PFSK-1 (cell line): Measurements from ENCODE around the gene CFAP299.

ENCODE experiments used
- FOXP2 ChIP-seq: optimal IDR thresholded peaks from 2 replicates; pipeline ENCODE3; 2011; ENCODE audit warnings: borderline replicate concordance, control low read depth, inconsistent platforms; ENCODE audit not compliant: insufficient read depth; ENCODE audit errors: extremely low read length, extremely low read depth
- POLR2AphosphoS5 ChIP-seq: IDR thresholded peaks from 2 replicates; pipeline ENCODE4 v1.6.1; 2012; ENCODE audit warnings: low read depth, mild to moderate bottlenecking, control low read depth, low read length, moderate library complexity
- SIN3A ChIP-seq: IDR thresholded peaks from 2 replicates; pipeline ENCODE4 v1.6.1; 2012; ENCODE audit warnings: mild to moderate bottlenecking, low read length, moderate library complexity, borderline replicate concordance; ENCODE audit not compliant: insufficient read depth
- TAF1 ChIP-seq: IDR thresholded peaks from 2 replicates; pipeline ENCODE4 v1.6.1; 2012; ENCODE audit warnings: low read length, control low read depth, borderline replicate concordance; ENCODE audit not compliant: insufficient read depth
- TF ChIP-seq, protein P1 (sequence below), 2 experiments: IDR thresholded peaks; 2 replicates each; pipeline versions ENCODE4 v1.6.1 to v1.8.0; 2011 to 2012; ENCODE audit warnings: low read depth in 2 of 2, low read length in 2 of 2, control low read depth in 1 of 2, inconsistent platforms in 1 of 2, mild to moderate bottlenecking in 1 of 2, moderate library complexity in 1 of 2; ENCODE audit not compliant: insufficient read depth in 1 of 2

The CFAP299 gene

DNA sequence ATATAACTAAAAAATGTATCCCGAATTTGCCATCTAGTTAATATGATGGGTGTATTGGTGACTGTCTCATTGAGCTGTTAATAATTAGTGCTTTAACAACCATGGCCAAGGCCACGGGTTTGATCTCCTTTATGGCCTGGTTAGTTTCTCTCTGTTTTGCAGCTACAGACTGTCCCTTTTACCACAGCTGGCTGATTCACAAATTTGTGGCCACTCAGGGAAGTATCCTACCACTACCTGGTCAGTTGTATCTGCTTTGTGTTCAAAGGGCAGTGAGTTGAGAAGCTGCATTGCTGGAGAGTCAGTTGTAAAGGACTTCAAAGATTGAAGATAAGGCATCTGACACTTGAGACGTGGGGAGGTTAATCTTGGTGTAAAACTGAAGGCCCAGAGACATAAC is 475.9 kb downstream of the CFAP299 start:
- TF ChIP-seq SIN3A, result no peak
- no peak for TF ChIP-seq POLR2AphosphoS5

DNA sequence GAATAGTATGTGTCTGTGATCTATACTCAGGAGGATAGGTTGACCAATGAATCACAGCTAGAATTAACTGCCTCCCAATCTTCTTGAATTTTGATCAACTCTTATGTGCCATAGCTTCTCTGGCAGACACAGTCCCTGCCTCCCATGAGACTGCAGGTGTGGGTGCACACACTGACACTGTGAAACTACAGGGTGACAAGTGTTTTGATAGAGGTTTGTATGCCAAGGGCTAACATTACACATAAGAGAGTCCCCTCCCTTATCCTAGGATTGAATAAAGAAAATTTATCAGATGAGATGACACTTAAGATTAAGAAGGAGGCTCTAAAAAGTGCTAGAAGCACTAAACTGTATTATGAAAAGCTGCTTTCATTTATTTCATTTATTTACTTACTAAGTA is 476.6 kb downstream of the CFAP299 start:
- TF ChIP-seq SIN3A (no peak), POLR2AphosphoS5 (no peak), TAF1 (no peak), FOXP2 (no peak)
- TF ChIP-seq, protein P1, sequence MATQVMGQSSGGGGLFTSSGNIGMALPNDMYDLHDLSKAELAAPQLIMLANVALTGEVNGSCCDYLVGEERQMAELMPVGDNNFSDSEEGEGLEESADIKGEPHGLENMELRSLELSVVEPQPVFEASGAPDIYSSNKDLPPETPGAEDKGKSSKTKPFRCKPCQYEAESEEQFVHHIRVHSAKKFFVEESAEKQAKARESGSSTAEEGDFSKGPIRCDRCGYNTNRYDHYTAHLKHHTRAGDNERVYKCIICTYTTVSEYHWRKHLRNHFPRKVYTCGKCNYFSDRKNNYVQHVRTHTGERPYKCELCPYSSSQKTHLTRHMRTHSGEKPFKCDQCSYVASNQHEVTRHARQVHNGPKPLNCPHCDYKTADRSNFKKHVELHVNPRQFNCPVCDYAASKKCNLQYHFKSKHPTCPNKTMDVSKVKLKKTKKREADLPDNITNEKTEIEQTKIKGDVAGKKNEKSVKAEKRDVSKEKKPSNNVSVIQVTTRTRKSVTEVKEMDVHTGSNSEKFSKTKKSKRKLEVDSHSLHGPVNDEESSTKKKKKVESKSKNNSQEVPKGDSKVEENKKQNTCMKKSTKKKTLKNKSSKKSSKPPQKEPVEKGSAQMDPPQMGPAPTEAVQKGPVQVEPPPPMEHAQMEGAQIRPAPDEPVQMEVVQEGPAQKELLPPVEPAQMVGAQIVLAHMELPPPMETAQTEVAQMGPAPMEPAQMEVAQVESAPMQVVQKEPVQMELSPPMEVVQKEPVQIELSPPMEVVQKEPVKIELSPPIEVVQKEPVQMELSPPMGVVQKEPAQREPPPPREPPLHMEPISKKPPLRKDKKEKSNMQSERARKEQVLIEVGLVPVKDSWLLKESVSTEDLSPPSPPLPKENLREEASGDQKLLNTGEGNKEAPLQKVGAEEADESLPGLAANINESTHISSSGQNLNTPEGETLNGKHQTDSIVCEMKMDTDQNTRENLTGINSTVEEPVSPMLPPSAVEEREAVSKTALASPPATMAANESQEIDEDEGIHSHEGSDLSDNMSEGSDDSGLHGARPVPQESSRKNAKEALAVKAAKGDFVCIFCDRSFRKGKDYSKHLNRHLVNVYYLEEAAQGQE (IDR thresholded peaks at IDR 0.05; ENCODE audit: insufficient read depth in 1 of 2, low read depth in 2 of 2, low read length in 2 of 2), result no peak

DNA sequence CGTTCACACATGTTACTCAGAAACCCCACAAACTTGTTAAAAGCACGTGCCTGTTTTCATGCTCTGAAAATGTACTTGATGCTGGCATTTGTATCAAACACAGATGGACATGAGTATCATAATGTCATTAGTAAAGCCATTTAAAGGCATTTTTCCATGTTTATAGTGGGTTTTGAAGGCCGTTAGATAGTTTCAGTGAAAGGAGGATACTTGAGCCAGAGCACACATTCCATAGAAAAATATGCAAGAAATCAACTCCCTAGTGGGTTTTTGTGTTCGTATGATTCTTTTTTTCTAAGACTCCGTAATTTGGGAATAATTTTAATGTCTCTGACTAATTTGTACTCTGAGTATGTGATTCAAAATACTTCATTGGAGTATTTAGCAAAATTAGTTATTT is 478.7 kb downstream of the CFAP299 start:
- no peak for TF ChIP-seq SIN3A
- TF ChIP-seq TAF1, result no peak
- TF ChIP-seq, protein P1 (IDR thresholded peaks at IDR 0.05; ENCODE audit: insufficient read depth in 1 of 2, low read depth in 2 of 2, low read length in 2 of 2), result no peak
- TF ChIP-seq FOXP2, result no peak
- no peak for TF ChIP-seq POLR2AphosphoS5

DNA sequence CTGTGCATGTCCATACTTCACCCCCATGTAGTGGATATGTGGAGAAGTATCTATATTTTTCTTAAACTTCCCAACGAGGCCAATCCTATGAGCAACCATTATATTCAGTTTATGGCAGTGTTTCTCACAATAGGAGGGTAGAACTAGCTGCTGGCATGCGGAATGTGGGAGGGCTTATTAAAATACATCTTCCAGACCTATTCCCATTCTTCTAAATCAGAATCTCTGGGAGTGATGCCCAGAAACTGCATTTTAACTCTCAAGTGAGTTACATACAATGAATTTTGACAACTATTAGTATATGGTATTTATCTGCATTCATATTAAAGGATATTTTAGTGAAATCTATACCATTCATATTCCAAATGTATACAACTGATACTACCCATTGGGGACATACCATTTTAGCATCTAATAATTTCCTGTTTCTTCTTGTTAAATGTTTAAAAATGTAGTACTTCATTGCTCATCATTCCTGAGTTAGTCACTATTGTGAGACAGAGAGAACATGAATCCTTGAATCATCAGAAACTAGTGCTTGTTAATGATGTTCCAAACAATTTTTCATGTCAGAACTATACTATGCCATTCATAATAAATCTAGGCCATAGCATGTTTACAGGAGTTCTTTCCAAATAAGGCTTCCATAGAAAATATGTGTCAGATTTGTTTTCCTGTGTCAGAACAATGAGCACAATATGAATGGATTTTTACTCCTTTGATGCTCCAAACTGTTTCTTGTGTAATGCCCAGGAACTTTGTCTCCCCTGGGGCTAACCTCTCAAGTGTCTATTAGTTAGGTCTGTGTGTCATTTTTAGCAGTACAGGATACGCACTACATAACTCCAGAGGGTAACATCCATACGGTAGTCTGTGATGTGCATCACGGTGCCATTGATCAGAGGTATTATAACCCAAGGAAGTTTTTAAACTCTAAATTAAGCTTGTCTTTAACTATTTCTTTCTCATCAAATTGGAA is 496.1 kb downstream of the CFAP299 start:
- TF ChIP-seq TAF1 (no peak), POLR2AphosphoS5 (no peak), SIN3A (no peak), FOXP2 (no peak)
- TF ChIP-seq, protein P1 (IDR thresholded peaks at IDR 0.05; ENCODE audit: insufficient read depth in 1 of 2, low read depth in 2 of 2, low read length in 2 of 2), result no peak

DNA sequence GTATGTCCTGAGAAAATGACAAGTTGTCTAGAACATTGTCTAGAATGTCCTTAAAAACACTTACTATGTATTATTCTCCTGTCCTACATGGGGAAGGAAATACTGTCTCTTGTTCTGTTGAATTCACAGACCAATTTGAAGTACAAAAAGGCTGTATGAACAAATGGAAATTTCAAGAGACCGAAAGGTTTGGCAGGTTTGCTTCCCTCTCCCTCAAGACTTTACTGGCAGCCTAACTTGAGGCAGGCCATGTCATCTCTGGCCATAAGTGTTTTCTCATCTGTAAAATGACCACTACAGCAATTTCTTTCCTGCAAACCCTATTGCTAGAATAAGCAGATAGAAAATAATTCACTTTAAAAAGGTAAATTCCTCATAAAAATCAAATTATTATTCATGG is 503.8 kb downstream of the CFAP299 start:
- TF ChIP-seq POLR2AphosphoS5 (no peak), FOXP2 (no peak), SIN3A (no peak), TAF1 (no peak)
- TF ChIP-seq, protein P1 (IDR thresholded peaks at IDR 0.05; ENCODE audit: insufficient read depth in 1 of 2, low read depth in 2 of 2, low read length in 2 of 2), result no peak
